HFFc6 (cell line): ENCODE data around the gene CLTCL1. TPM values are rescaled to one million over a fixed set of nuclear protein-coding genes. Genes with fewer than 3 reads are reported as not detected.

Experiments used
- DNase-seq: peaks from one replicate; pipeline ENCODE4 v3.0.0-alpha.2; 2018
- H3K27ac Mint-ChIP-seq: 2 replicates; pipeline ENCODE4 v1.8.0; 2020; ENCODE audit warnings: mild to moderate bottlenecking, mixed read lengths
- H3K27me3 Mint-ChIP-seq: 2 replicates; pipeline ENCODE4 v1.8.0; 2021; ENCODE audit warnings: mild to moderate bottlenecking, moderate library complexity, mixed read lengths; ENCODE audit not compliant: insufficient read depth
- H3K36me3 Mint-ChIP-seq: 2 replicates; pipeline ENCODE4 v1.8.0; 2021; ENCODE audit warnings: low read depth, mixed read lengths
- H3K4me1 Mint-ChIP-seq: 2 replicates; pipeline ENCODE4 v1.8.0; 2020; ENCODE audit warnings: low read depth, mixed read lengths
- H3K4me3 Mint-ChIP-seq: 2 replicates; pipeline ENCODE4 v1.8.0; 2020; ENCODE audit warnings: mild to moderate bottlenecking, moderate library complexity, mixed read lengths
- H3K9me3 Mint-ChIP-seq: 2 replicates; pipeline ENCODE4 v1.8.0; 2020; ENCODE audit warnings: mild to moderate bottlenecking, mixed read lengths
- CTCF ChIP-seq: fragments of 200-600 bp; sonication (generic); IDR thresholded peaks from 2 replicates; pipeline ENCODE4 v1.5.0; 2021; ENCODE audit warnings: antibody characterized with exemption, mild to moderate bottlenecking
- total RNA-seq, 6 experiments: library from RNA; stranded (reverse); fragmentation: NEBNext Ultra II Directional; extraction: Animal tissue kit (Norgen Biotek cat#: 25700); gene quantifications; 2 replicates in 1 of 6; 3 replicates in 5 of 6; pipeline ENCODE4 v1.2.3, GENCODE V29; 2021

Gene CLTCL1
- total RNA-seq, 6 experiments from 2014 or later, result 6.3 to 9.0 (median 7.3) TPM

- peaks cover 6% of the 10 kb centered on the region; the same call in 1 of the 2 replicates for H3K36me3 Mint-ChIP-seq
- no peak for TF ChIP-seq CTCF
- no peaks in the 10 kb centered on the region for H3K4me1 Mint-ChIP-seq
- peaks cover 40% of the 10 kb centered on the region for H3K27me3 Mint-ChIP-seq
- peaks cover 5% of the 10 kb centered on the region; the same call in 1 of the 2 replicates for H3K9me3 Mint-ChIP-seq
- H3K4me3 Mint-ChIP-seq, result no peak overlapping the region
- H3K27ac Mint-ChIP-seq, result no peak overlapping the region
- DNase-seq, result no peak
Measured at GRCh38 chr22:19152942-19153883, 138.3 kb downstream of the CLTCL1 start.

- Mint-ChIP-seq H3K27me3 (peaks cover 50% of the 10 kb centered on the region), H3K36me3 (peaks cover 6% of the 10 kb centered on the region; the same call in 1 of the 2 replicates), H3K9me3 (peaks cover 5% of the 10 kb centered on the region; the same call in 1 of the 2 replicates), H3K4me1 (no peaks in the 10 kb centered on the region), H3K27ac (no peak overlapping the region), H3K4me3 (no peak overlapping the region)
- no peak for DNase-seq
- TF ChIP-seq CTCF, result no peak
Measured at GRCh38 chr22:19151329-19152191, 140.0 kb downstream of the CLTCL1 start.

- H3K4me1 Mint-ChIP-seq, result no peaks in the 10 kb centered on the region
- DNase-seq, result no peak
- H3K9me3 Mint-ChIP-seq, result peaks cover 5% of the 10 kb centered on the region; the same call in 1 of the 2 replicates
- peaks cover 48% of the 10 kb centered on the region for H3K27me3 Mint-ChIP-seq
- no peak for TF ChIP-seq CTCF
- H3K4me3 Mint-ChIP-seq, result no peak overlapping the region
- peaks cover 6% of the 10 kb centered on the region; the same call in 1 of the 2 replicates for H3K36me3 Mint-ChIP-seq
- H3K27ac Mint-ChIP-seq, result no peak overlapping the region
Measured at GRCh38 chr22:19150482-19151328, 140.8 kb downstream of the CLTCL1 start.

- peaks cover 48% of the 10 kb centered on the region for H3K27me3 Mint-ChIP-seq
- TF ChIP-seq CTCF, result no peak
- H3K4me1 Mint-ChIP-seq, result no peaks in the 10 kb centered on the region; the same call in 1 of the 2 replicates
- DNase-seq, result no peak
- peaks cover 5% of the 10 kb centered on the region; the same call in 1 of the 2 replicates for H3K9me3 Mint-ChIP-seq
- no peak within 1 kb of the TSS for H3K4me3 Mint-ChIP-seq
- peaks cover 6% of the 10 kb centered on the region; the same call in 1 of the 2 replicates for H3K36me3 Mint-ChIP-seq
- H3K27ac Mint-ChIP-seq, result no peak within 1 kb of the TSS
Measured at GRCh38 chr22:19149991-19150390, 141.5 kb downstream of the CLTCL1 start, which contains the start of gene GSC2. GSC2 (minus strand) TSS chr22:19150292; CDS start chr22:19150283, 9 bp downstream.
